Stimulated activated naive CD8-positive, alpha-beta T cell treated with anti-CD3 and anti-CD28 coated beads, Interleukin-15, Interleukin-2, amounts not matched to agents 100 ng/mL and 50 ng/mL, for 24 hours (primary cell): Measurements from ENCODE around the gene PCDHA7.
"Not testable (repeated sequence)": the region's sequence is repeated elsewhere in the genome, so short reads cannot be mapped to it uniquely, and the experiment has no call there.

Experiments used
- H3K27ac Mint-ChIP-seq: one replicate; pipeline ENCODE4 v1.8.0; 2021; ENCODE audit warnings: mild to moderate bottlenecking, mixed read lengths
- H3K27me3 Mint-ChIP-seq: one replicate; pipeline ENCODE4 v1.8.0; 2021; ENCODE audit warnings: mixed read lengths
- H3K36me3 Mint-ChIP-seq: one replicate; pipeline ENCODE4 v1.8.0; 2021; ENCODE audit warnings: low read depth, mixed read lengths
- H3K4me1 Mint-ChIP-seq: one replicate; pipeline ENCODE4 v1.8.0; 2021; ENCODE audit warnings: low read depth, mixed read lengths
- H3K4me3 Mint-ChIP-seq: one replicate; pipeline ENCODE4 v1.8.0; 2021; ENCODE audit warnings: mild to moderate bottlenecking, mixed read lengths
- H3K9me3 Mint-ChIP-seq: one replicate; pipeline ENCODE4 v1.8.0; 2021; ENCODE audit warnings: mixed read lengths

Gene PCDHA7, protein sequence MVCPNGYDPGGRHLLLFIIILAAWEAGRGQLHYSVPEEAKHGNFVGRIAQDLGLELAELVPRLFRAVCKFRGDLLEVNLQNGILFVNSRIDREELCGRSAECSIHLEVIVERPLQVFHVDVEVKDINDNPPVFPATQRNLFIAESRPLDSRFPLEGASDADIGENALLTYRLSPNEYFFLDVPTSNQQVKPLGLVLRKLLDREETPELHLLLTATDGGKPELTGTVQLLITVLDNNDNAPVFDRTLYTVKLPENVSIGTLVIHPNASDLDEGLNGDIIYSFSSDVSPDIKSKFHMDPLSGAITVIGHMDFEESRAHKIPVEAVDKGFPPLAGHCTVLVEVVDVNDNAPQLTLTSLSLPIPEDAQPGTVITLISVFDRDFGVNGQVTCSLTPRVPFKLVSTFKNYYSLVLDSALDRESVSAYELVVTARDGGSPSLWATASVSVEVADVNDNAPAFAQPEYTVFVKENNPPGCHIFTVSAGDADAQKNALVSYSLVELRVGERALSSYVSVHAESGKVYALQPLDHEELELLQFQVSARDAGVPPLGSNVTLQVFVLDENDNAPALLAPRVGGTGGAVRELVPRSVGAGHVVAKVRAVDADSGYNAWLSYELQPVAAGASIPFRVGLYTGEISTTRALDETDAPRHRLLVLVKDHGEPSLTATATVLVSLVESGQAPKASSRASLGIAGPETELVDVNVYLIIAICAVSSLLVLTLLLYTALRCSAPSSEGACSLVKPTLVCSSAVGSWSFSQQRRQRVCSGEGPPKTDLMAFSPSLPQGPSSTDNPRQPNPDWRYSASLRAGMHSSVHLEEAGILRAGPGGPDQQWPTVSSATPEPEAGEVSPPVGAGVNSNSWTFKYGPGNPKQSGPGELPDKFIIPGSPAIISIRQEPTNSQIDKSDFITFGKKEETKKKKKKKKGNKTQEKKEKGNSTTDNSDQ

GRCh38 chr5:140833993-140834392 is at the start of gene PCDHA7:
PCDHA7 (plus strand) TSS chr5:140834269; CDS start chr5:140834384, 115 bp downstream.
- H3K9me3 Mint-ChIP-seq: peaks cover 21% of the 10 kb centered on the region
- H3K4me3 Mint-ChIP-seq: no peak within 1 kb of the TSS
- peaks cover 11% of the 10 kb centered on the region for H3K36me3 Mint-ChIP-seq
- no peak within 1 kb of the TSS for H3K27ac Mint-ChIP-seq
- peaks cover 39% of the 10 kb centered on the region for H3K27me3 Mint-ChIP-seq
- no peaks in the 10 kb centered on the region for H3K4me1 Mint-ChIP-seq

GRCh38 chr5:140785905-140786686 is 48.0 kb upstream of the PCDHA7 start, which contains the start of gene PCDHA1:
PCDHA1 (plus strand) TSS chr5:140786140.
- Mint-ChIP-seq H3K9me3 (peaks cover 51% of the 10 kb centered on the region), H3K27me3 (peaks cover 36% of the 10 kb centered on the region)

DNA sequence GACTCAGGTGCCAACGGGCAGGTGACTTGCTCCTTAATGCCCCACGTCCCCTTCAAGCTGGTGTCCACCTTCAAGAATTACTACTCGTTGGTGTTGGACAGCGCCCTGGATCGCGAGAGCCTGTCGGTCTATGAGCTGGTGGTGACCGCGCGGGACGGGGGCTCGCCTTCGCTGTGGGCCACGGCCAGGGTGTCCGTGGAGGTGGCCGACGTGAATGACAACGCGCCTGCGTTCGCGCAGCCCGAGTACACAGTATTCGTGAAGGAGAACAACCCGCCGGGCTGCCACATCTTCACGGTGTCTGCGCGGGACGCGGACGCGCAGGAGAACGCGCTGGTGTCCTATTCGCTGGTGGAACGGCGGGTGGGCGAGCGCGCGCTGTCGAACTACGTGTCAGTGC is 46.6 kb upstream of the PCDHA7 start:
- peaks cover 52% of the 10 kb centered on the region for H3K9me3 Mint-ChIP-seq
- not testable (repeated sequence) for H3K27ac Mint-ChIP-seq, H3K4me1 Mint-ChIP-seq, H3K4me3 Mint-ChIP-seq
- H3K27me3 Mint-ChIP-seq: peaks cover 44% of the 10 kb centered on the region
- peaks cover 14% of the 10 kb centered on the region for H3K36me3 Mint-ChIP-seq

More at GRCh38 chr5:140785905-140786686, 48.0 kb upstream of the PCDHA7 start, which contains the start of gene PCDHA1:
- Mint-ChIP-seq H3K4me3 (no peak within 1 kb of the TSS), H3K4me1 (no peaks in the 10 kb centered on the region), H3K36me3 (peaks cover 14% of the 10 kb centered on the region), H3K27ac (no peak within 1 kb of the TSS)

DNA sequence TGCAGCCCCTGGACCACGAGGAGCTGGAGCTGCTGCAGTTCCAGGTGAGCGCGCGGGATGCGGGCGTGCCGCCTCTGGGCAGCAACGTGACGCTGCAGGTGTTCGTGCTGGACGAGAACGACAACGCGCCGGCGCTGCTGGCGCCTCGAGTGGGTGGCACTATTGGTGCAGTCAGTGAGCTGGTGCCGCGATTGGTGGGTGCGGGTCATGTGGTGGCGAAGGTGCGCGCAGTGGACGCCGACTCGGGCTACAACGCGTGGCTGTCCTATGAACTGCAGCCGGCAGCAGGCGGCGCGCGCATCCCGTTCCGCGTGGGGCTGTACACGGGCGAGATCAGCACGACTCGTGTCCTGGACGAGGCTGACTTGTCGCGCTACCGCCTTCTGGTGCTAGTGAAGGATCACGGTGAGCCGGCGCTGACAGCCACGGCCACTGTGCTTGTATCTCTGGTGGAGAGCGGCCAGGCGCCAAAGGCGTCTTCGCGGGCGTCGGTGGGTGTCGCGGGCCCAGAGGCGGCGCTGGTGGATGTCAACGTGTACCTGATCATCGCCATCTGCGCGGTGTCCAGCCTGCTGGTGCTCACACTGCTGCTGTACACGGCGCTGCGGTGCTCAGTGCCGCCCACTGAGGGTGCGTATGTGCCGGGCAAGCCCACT is 46.1 kb upstream of the PCDHA7 start:
- not testable (repeated sequence) for H3K27ac Mint-ChIP-seq, H3K4me1 Mint-ChIP-seq, H3K4me3 Mint-ChIP-seq
- Mint-ChIP-seq H3K36me3 (peaks cover 18% of the 10 kb centered on the region), H3K27me3 (peaks cover 48% of the 10 kb centered on the region), H3K9me3 (peaks cover 49% of the 10 kb centered on the region)

DNA sequence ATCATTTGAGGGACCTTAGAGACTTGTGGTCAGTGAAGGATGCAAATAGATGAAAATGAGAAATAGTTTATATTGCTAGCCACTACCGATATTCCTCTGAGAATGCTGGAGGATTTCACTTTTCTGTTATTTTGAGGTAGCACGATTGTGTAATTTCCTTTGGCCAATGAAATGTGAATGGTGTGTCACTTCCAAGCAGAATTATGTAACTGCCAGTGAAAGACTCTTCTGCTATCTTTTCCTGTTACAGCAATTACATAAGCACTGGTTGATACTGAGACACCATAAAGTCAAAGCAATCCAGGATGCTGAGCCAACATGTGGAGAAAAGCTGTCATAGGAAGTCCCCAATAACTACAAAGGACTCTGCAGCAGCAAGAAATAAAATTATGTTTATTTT is 43.0 kb upstream of the PCDHA7 start:
- H3K27ac Mint-ChIP-seq: no peak overlapping the region
- H3K36me3 Mint-ChIP-seq: peaks cover 21% of the 10 kb centered on the region
- no peak overlapping the region for H3K4me3 Mint-ChIP-seq
- H3K9me3 Mint-ChIP-seq: peaks cover 49% of the 10 kb centered on the region
- peaks cover 54% of the 10 kb centered on the region for H3K27me3 Mint-ChIP-seq
- H3K4me1 Mint-ChIP-seq: no peaks in the 10 kb centered on the region

GRCh38 chr5:140794595-140795258 is 39.3 kb upstream of the PCDHA7 start, which contains the start of gene PCDHA2:
PCDHA2 (plus strand) TSS chr5:140794852.
- peaks cover 44% of the 10 kb centered on the region for H3K27me3 Mint-ChIP-seq
- no peak within 1 kb of the TSS for H3K4me3 Mint-ChIP-seq
- H3K9me3 Mint-ChIP-seq: peaks cover 37% of the 10 kb centered on the region
- H3K4me1 Mint-ChIP-seq: no peaks in the 10 kb centered on the region
- H3K36me3 Mint-ChIP-seq: peaks cover 11% of the 10 kb centered on the region
- no peak within 1 kb of the TSS for H3K27ac Mint-ChIP-seq

DNA sequence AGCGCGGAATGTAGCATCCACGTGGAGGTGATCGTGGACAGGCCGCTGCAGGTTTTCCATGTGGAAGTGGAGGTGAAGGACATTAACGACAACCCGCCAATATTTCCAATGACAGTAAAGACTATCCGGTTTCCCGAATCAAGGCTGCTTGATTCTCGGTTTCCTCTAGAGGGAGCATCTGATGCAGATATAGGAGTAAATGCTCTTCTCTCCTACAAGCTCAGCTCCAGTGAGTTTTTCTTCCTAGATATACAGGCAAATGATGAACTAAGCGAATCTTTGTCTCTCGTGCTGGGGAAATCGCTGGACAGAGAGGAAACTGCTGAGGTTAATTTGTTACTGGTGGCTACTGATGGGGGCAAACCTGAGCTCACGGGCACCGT is 38.8 kb upstream of the PCDHA7 start:
- Mint-ChIP-seq H3K27ac (no peak overlapping the region), H3K36me3 (peaks cover 15% of the 10 kb centered on the region), H3K4me1 (no peaks in the 10 kb centered on the region), H3K27me3 (peaks cover 48% of the 10 kb centered on the region), H3K9me3 (peaks cover 39% of the 10 kb centered on the region), H3K4me3 (no peak overlapping the region)

DNA sequence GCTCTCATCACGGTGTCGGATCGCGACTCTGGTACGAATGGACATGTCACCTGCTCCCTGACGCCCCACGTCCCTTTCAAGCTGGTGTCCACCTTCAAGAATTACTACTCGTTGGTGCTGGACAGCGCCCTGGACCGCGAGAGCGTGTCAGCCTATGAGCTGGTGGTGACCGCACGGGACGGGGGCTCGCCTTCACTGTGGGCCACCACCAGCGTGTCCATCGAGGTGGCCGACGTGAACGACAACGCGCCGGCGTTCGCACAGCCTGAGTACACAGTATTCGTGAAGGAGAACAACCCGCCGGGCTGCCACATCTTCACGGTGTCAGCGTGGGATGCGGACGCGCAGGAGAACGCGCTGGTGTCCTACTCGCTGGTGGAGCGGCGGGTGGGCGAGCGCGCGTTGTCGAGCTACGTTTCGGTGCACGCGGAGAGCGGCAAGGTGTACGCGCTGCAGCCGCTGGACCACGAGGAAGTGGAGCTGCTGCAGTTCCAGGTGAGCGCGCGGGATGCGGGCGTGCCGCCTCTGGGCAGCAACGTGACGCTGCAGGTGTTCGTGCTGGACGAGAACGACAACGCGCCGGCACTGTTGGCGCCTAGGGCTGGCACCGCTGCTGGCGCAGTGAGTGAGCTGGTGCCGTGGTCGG is 37.9 kb upstream of the PCDHA7 start:
- H3K4me3 Mint-ChIP-seq, H3K4me1 Mint-ChIP-seq, H3K27ac Mint-ChIP-seq: not testable (repeated sequence)
- Mint-ChIP-seq H3K27me3 (peaks cover 53% of the 10 kb centered on the region), H3K9me3 (peaks cover 36% of the 10 kb centered on the region), H3K36me3 (peaks cover 18% of the 10 kb centered on the region)

DNA sequence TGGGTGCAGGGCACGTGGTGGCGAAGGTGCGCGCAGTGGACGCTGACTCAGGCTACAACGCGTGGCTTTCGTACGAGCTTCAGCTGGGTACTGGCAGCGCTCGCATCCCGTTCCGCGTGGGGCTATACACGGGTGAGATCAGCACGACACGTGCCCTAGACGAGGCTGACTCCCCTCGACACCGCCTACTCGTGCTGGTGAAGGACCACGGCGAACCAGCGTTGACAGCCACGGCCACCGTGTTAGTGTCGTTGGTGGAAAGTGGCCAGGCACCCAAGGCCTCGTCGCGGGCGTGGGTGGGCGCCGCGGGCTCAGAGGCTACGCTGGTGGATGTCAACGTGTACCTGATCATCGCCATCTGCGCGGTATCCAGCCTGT is 37.4 kb upstream of the PCDHA7 start:
- no peak overlapping the region for H3K4me3 Mint-ChIP-seq
- H3K9me3 Mint-ChIP-seq: peaks cover 36% of the 10 kb centered on the region
- H3K27me3 Mint-ChIP-seq: peaks cover 51% of the 10 kb centered on the region
- H3K4me1 Mint-ChIP-seq: no peaks in the 10 kb centered on the region
- H3K36me3 Mint-ChIP-seq: peaks cover 21% of the 10 kb centered on the region
- H3K27ac Mint-ChIP-seq: no peak overlapping the region

- peaks cover 32% of the 10 kb centered on the region for H3K9me3 Mint-ChIP-seq
- peaks cover 16% of the 10 kb centered on the region for H3K36me3 Mint-ChIP-seq
- H3K27me3 Mint-ChIP-seq: peaks cover 47% of the 10 kb centered on the region
Measured at GRCh38 chr5:140800816-140801493, 33.1 kb upstream of the PCDHA7 start, which contains the start of gene PCDHA3. PCDHA3 (plus strand) TSS chr5:140801057.

DNA sequence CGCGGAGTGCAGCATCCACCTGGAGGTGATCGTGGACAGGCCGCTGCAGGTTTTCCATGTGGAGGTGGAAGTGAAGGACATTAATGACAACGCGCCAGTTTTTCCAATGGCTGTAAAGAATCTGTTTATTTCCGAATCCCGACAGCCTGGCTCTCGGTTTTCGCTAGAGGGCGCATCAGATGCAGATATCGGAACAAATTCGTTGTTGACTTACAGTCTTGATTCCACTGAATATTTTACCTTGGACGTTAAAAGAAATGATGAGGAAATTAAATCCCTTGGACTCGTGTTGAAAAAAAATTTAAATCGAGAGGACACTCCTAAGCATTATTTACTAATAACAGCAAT is 32.6 kb upstream of the PCDHA7 start:
- Mint-ChIP-seq H3K4me3 (no peak overlapping the region), H3K4me1 (no peaks in the 10 kb centered on the region), H3K27ac (no peak overlapping the region), H3K36me3 (peaks cover 16% of the 10 kb centered on the region), H3K27me3 (peaks cover 52% of the 10 kb centered on the region), H3K9me3 (peaks cover 32% of the 10 kb centered on the region)

More at GRCh38 chr5:140800816-140801493, 33.1 kb upstream of the PCDHA7 start, which contains the start of gene PCDHA3:
- Mint-ChIP-seq H3K27ac (no peak within 1 kb of the TSS), H3K4me3 (no peak within 1 kb of the TSS), H3K4me1 (no peaks in the 10 kb centered on the region)

- peaks cover 20% of the 10 kb centered on the region for H3K36me3 Mint-ChIP-seq
- H3K27ac Mint-ChIP-seq: not testable (repeated sequence)
Measured at GRCh38 chr5:140802381-140802780, 31.7 kb upstream of the PCDHA7 start.

GRCh38 chr5:140802781-140803271 is 31.2 kb upstream of the PCDHA7 start:
- Mint-ChIP-seq H3K36me3 (peaks cover 20% of the 10 kb centered on the region), H3K27me3 (peaks cover 62% of the 10 kb centered on the region), H3K4me1 (no peaks in the 10 kb centered on the region), H3K27ac (no peak overlapping the region), H3K4me3 (no peak overlapping the region), H3K9me3 (peaks cover 40% of the 10 kb centered on the region)

More at GRCh38 chr5:140802381-140802780, 31.7 kb upstream of the PCDHA7 start:
- H3K4me1 Mint-ChIP-seq, H3K4me3 Mint-ChIP-seq: not testable (repeated sequence)
- H3K27me3 Mint-ChIP-seq: peaks cover 58% of the 10 kb centered on the region
- H3K9me3 Mint-ChIP-seq: peaks cover 36% of the 10 kb centered on the region
